Liver (tissue), 3 donors: Measurements from ENCODE around the gene KSR2.

Experiments used
- ATF3 ChIP-seq: IDR thresholded peaks from 2 replicates; pipeline ENCODE4 v1.6.1; 2016; ENCODE audit warnings: antibody characterized with exemption
- CTCF ChIP-seq: fragments of 150-350 bp; IDR thresholded peaks from 2 replicates; pipeline ENCODE4 v1.5.1; 2017; ENCODE audit warnings: improper control_type of control experiment, low read depth, low read length; ENCODE audit not compliant: missing input control
- EGR1 ChIP-seq, 2 donors: IDR thresholded peaks; 2 replicates each; pipeline ENCODE4 v1.6.1; 2016 to 2018; ENCODE audit warnings: antibody characterized with exemption in 2 of 2, low read depth in 2 of 2
- GABPA ChIP-seq, 2 donors: IDR thresholded peaks in 1 of 2; conservative IDR thresholded peaks in 1 of 2; 2 replicates each; pipeline ENCODE4 v1.6.1; 2016; ENCODE audit warnings: antibody characterized with exemption in 2 of 2, mild to moderate bottlenecking in 1 of 2, moderate library complexity in 1 of 2
- JUND ChIP-seq, 2 donors: IDR thresholded peaks; 2 replicates each; pipeline ENCODE4 v1.6.1; 2016; ENCODE audit warnings: antibody characterized with exemption in 2 of 2
- RAD21 ChIP-seq, 2 donors: IDR thresholded peaks; 2 replicates each; pipeline ENCODE4 v1.6.1; 2016; ENCODE audit warnings: antibody characterized with exemption in 2 of 2, mild to moderate bottlenecking in 2 of 2
- REST ChIP-seq: IDR thresholded peaks from 2 replicates; pipeline ENCODE4 v1.6.1; 2016; ENCODE audit warnings: antibody characterized with exemption, mild to moderate bottlenecking
- TAF1 ChIP-seq: conservative IDR thresholded peaks from 2 replicates; pipeline ENCODE4 v1.6.1; 2016; ENCODE audit warnings: antibody characterized with exemption, mild to moderate bottlenecking
- ZBTB33 ChIP-seq: IDR thresholded peaks from 2 replicates; pipeline ENCODE4 v1.6.1; 2016; ENCODE audit warnings: antibody characterized with exemption
- donor health status: healthy.
- donor health status: healthy.

GRCh38 chr12:117491711-117492110 lies 477.1 kb downstream of the KSR2 start:
- no peak for TF ChIP-seq CTCF
- TF ChIP-seq GABPA (IDR thresholded peaks at IDR 0.05 in 1 of 2, conservative IDR thresholded peaks at IDR 0.05 in 1 of 2), result no peak
- TF ChIP-seq JUND (IDR thresholded peaks at IDR 0.05), result no peak
- TF ChIP-seq REST, result no peak
- TF ChIP-seq TAF1, result no peak
- TF ChIP-seq ZBTB33, result no peak
- no peak for TF ChIP-seq EGR1 (IDR thresholded peaks at IDR 0.05; ENCODE audit: low read depth in 2 of 2)
- TF ChIP-seq RAD21 (IDR thresholded peaks at IDR 0.05), result no peak
- no peak for TF ChIP-seq ATF3
